A673 (cell line): Measurements from ENCODE around the gene FLNC.
A peak's percentile ranks its signal among the peaks of the same experiment; 100 is the strongest.

ENCODE experiments used
- CTCF ChIP-seq: fragments of 300-800, 200-600 bp; sonication (generic); conservative IDR thresholded peaks from 2 replicates; pipeline ENCODE4 v1.5.1; 2017; ENCODE audit warnings: low read depth, mild to moderate bottlenecking, antibody characterized with exemption, low read length, moderate library complexity, mixed read lengths
- EZH2 ChIP-seq: fragments of 200-600 bp; sonication (generic); IDR thresholded peaks from 2 replicates; pipeline ENCODE4 v1.6.1; 2017; ENCODE audit warnings: borderline replicate concordance, low read depth, mild to moderate bottlenecking, mixed read lengths, antibody characterized with exemption, low read length; ENCODE audit not compliant: poor library complexity, severe bottlenecking

DNA sequence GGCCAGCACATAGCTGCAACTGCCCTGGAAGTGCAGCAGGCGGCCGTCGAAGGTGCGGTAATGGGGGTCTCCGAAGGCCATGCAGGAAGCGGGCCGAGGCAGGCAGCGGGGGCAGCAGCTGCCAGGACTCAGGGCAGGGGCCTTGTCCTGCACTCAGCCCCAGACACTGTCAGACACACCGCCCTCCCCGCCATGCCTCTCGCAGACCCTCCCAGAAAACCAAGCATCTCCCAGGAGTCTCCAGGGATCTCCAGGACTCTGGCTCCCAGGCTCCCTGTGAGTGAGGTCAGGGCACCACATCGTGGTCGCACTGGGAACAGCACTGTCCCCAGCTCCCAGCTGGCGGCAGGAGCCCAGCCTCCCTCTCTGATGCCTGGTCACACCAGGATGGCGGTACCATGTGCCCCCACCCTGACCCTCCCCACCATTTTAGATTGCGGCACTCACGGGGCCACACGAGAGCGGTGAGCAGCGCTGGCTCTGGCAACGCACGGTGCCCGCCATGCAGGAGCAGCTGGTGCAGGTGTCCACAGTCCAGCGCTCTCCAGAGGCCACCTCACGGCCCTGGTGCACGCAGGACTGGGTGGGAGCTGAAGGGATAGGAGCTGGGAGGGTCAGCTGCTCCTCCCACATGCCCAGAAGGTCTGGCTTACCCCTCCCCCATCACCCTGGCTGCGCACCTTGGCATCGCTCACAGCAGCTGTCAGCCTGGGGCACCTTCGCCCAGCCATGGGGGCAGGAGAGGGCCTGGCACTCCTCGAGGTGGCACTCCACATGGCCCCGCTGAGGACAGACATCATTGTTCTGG is 49.9 kb downstream of the FLNC start:
- peak; percentile 77 for TF ChIP-seq CTCF
- no peak for TF ChIP-seq EZH2
